A549 (cell line): Measurements from ENCODE around the gene PTPRN2. TPM values are rescaled to one million over a fixed set of nuclear protein-coding genes. Genes with fewer than 3 reads are reported as not detected.

Experiments used
- ATAC-seq, 2 experiments: fragments of 200-7000 bp in 1 of 2; fragments of >200 bp in 1 of 2; cut with Nextera tagmentation in 1 of 2; cut with Tn5 transposase in 1 of 2; 3 replicates each; pipeline versions ENCODE4 v1.8.0 to v1.9.1; 2018 to 2020; ENCODE audit warnings: mild to moderate bottlenecking in 1 of 2, moderate library complexity in 1 of 2
- CTCF ChIA-PET: fragments of 300-600 bp; sonication (Branson Sonifier 250); formaldehyde crosslinking; extraction: SDS; loops from one replicate; lab custom pipeline; 2021; ENCODE audit warnings: antibody characterized with exemption, inconsistent platforms; lab: Yijun Ruan, JAX
- POLR2A ChIA-PET: fragments of 350-600 bp; formaldehyde crosslinking; extraction: SDS; loops from one replicate; lab custom pipeline; 2021; ENCODE audit warnings: antibody characterized with exemption, inconsistent platforms; lab: Yijun Ruan, JAX
- DNase-seq, 2 experiments: peaks; one replicate each; pipeline versions ENCODE4 v3.0.0 to v3.0.0-alpha.2; 2011 to 2016; ENCODE audit warnings: low read depth in 1 of 2, low spot score in 1 of 2
- FAIRE-seq: peaks from 2 replicates; lab custom pipeline; 2011; peaks lifted over from hg19 to GRCh38; lab: Jason Lieb, UNC
- H3K27ac ChIP-seq, 2 experiments: fragments of >200 bp; sonication (Bioruptor Twin); formaldehyde crosslinking; 3 replicates each; pipeline ENCODE4 v1.5.1; 2016 to 2017
- H3K4me1 ChIP-seq: fragments of >200 bp; sonication (Bioruptor Twin); formaldehyde crosslinking; 3 replicates; pipeline ENCODE4 v1.6.1; 2016
- H3K4me2 ChIP-seq: fragments of >200 bp; sonication (Bioruptor Twin); formaldehyde crosslinking; 3 replicates; pipeline ENCODE4 v1.6.1; 2016
- H3K4me3 ChIP-seq: fragments of >200 bp; sonication (Bioruptor Twin); formaldehyde crosslinking; 3 replicates; pipeline ENCODE4 v1.5.1; 2016
- H3K9me3 ChIP-seq: fragments of >200 bp; sonication (Bioruptor Twin); formaldehyde crosslinking; 3 replicates; pipeline ENCODE4 v1.6.1; 2016
- POLR2A ChIP-seq: IDR thresholded peaks from 2 replicates; pipeline ENCODE4 v1.6.1; 2012; ENCODE audit warnings: mild to moderate bottlenecking, low read length
- RAD21 ChIP-seq, 2 experiments: fragments of >200 bp in 1 of 2; sonication (Bioruptor Twin) in 1 of 2; formaldehyde crosslinking in 1 of 2; IDR thresholded peaks in 1 of 2; conservative IDR thresholded peaks in 1 of 2; 2 replicates in 1 of 2; 3 replicates in 1 of 2; pipeline ENCODE4 v1.6.1; 2012 to 2018; ENCODE audit warnings: inconsistent platforms in 1 of 2
- RNF2 ChIP-seq: fragments of 200-600 bp; sonication (generic); IDR thresholded peaks from 2 replicates; pipeline ENCODE4 v1.6.1; 2016; ENCODE audit warnings: low read depth, mild to moderate bottlenecking, antibody characterized with exemption, moderate library complexity, borderline replicate concordance
- SMC3 ChIP-seq: fragments of >200 bp; sonication (Bioruptor Twin); formaldehyde crosslinking; IDR thresholded peaks from 3 replicates; pipeline ENCODE4 v1.6.1; 2018; ENCODE audit warnings: inconsistent platforms
- TP53 ChIP-seq: fragments of 250-450 bp; sonication (Bioruptor Pico); IDR thresholded peaks from 2 replicates; pipeline ENCODE4 v1.5.0; 2021; ENCODE audit warnings: mild to moderate bottlenecking, moderate library complexity
- ZC3H11A ChIP-seq: fragments of 450-650 bp; IDR thresholded peaks from 2 replicates; pipeline ENCODE4 v1.6.1; 2014; ENCODE audit warnings: antibody characterized with exemption, mild to moderate bottlenecking
- ZFP36 ChIP-seq: fragments of 450-650 bp; IDR thresholded peaks from 2 replicates; pipeline ENCODE4 v1.6.1; 2014; ENCODE audit warnings: borderline replicate concordance; ENCODE audit not compliant: partially characterized antibody
- ZNF302 ChIP-seq: fragments of 250-450 bp; sonication (Bioruptor Pico); IDR thresholded peaks from 2 replicates; pipeline ENCODE4 v1.9.0; 2021; ENCODE audit warnings: inconsistent platforms, mild to moderate bottlenecking, moderate library complexity
- WGBS: methylation state at CpG from one replicate; pipeline ENCODE4 v1.1.6; 2017; ENCODE audit errors: missing lambda C conversion rate; 5-methylcytosine and 5-hydroxymethylcytosine counted together
- polyA plus RNA-seq, 4 experiments: library from polyadenylated mRNA; depleted of rRNA in 3 of 4; stranded (reverse); fragments of >200 nt; fragmentation: RNase III in 1 of 4; extraction: RNeasy Plus Mini Kit Qiagen cat#74134 plus additional on column Dnase treatment in 1 of 4; gene quantifications; 2 replicates in 3 of 4; 3 replicates in 1 of 4; pipeline ENCODE4 v1.2.3, GENCODE V29; 2011 to 2017
- TF ChIP-seq, protein P1 (sequence below): fragments of >200 bp; sonication (Bioruptor Twin); formaldehyde crosslinking; IDR thresholded peaks from 3 replicates; pipeline ENCODE4 v1.5.1; 2016
- TF ChIP-seq, protein P2 (sequence below): fragments of 150-350 bp; IDR thresholded peaks from 2 replicates; pipeline ENCODE4 v1.6.1; 2014; ENCODE audit warnings: low read depth, mild to moderate bottlenecking, low read length

PTPRN2 gene
- polyA plus RNA-seq, 2 of the 4 experiments (the other 2 are of a cell fraction) = 0.41 to 1.2 TPM

DNA sequence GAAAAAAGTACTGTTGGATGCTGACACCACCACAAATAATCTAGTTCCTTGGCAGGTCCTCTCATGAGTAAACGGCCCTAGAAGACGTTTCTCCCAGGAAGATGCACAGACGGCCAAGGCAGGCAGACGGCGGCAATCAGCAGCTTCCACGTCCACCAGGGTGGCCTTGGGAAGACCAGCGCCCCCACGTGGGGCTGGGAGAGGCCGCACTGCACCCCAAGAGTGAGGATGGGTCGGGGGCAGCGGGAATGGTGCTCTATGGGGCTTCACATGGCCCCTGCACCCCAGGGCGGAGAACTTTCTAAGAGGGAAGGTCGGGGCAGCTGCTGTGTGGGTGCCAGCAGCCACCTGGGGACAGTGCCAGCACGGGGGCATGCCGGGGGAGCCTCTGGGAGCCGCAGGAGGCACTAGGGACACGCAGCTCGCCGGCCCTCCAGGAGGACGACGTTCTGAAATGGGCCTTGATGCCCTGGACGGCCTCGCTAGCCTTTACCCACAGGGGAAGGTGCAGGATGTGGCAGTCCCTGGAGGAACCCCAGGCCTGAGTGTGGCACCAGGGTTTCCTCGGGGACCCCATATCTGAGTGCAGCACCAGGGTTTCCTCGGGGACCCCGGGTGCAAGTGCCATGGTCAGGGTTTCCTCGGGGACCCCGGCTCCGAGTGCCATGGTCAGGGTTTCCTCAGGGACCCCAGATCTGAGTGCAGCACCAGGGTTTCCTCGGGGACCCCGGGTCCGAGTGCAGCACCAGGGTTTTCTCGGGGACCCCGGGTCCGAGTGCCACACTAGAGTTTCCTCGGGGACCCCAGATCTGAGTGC, 710.9 kb downstream of the PTPRN2 start:
- POLR2A ChIA-PET = no interaction called here
- no peaks in the 10 kb centered on the region for H3K9me3 ChIP-seq
- CTCF ChIA-PET = no interaction called here

DNA sequence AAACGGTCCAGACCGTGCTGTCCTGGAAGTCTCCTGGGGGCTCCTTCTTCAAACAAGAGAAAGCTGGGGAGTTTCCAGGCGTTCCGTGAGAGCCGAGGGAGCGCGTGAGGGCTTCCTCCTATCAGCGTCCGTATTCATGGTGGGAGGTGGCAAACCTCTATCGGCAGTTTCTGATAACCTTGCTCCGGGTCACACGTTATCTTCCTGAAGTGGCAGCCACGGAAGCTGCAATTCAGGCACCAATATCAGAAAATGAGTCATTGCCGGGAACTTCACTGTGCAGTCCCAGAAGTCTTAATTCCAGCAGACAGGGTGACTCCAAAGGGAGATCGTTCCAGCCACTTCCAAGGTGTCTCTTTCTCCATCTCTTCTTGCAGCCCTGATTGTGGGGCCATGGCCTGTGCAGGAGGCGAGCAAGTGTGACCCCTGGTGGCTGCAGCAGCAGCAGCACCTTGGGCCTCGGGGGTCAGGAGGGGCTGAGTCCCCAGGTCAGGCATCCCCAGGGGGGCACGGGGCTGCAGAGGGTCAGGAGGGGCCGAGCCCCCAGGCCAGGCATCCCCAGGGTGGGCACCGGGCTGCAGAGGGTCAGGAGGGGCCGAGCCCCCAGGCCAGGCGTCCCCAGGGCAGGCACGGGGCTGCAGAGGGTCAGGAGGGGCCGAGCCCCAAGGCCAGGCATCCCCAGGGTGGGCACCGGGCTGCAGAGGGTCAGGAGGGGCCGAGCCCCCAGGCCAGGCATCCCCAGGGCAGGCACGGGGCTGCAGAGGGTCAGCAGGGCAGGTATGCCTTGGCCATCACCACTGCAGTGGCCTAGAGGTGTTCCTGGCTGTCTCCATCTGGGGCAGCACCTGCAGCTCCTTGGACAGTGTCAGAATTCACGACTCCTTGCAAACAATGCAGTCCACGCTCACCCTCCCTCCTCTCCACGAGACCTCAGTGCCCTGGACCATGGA, 712.1 kb downstream of the PTPRN2 start:
- peak; percentile 38 to 43 for DNase-seq
- WGBS = 21% methylated on average over 18 of the region's 30 CpGs
- H3K4me2 ChIP-seq = peak overlapping the region; percentile 47; the same call in 2 of the 3 replicates
- H3K27ac ChIP-seq = no peak overlapping the region
- no peaks in the 10 kb centered on the region for H3K4me1 ChIP-seq
- TF ChIP-seq, protein P1, sequence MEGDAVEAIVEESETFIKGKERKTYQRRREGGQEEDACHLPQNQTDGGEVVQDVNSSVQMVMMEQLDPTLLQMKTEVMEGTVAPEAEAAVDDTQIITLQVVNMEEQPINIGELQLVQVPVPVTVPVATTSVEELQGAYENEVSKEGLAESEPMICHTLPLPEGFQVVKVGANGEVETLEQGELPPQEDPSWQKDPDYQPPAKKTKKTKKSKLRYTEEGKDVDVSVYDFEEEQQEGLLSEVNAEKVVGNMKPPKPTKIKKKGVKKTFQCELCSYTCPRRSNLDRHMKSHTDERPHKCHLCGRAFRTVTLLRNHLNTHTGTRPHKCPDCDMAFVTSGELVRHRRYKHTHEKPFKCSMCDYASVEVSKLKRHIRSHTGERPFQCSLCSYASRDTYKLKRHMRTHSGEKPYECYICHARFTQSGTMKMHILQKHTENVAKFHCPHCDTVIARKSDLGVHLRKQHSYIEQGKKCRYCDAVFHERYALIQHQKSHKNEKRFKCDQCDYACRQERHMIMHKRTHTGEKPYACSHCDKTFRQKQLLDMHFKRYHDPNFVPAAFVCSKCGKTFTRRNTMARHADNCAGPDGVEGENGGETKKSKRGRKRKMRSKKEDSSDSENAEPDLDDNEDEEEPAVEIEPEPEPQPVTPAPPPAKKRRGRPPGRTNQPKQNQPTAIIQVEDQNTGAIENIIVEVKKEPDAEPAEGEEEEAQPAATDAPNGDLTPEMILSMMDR = peak; percentile 53
- TF ChIP-seq, protein P2, sequence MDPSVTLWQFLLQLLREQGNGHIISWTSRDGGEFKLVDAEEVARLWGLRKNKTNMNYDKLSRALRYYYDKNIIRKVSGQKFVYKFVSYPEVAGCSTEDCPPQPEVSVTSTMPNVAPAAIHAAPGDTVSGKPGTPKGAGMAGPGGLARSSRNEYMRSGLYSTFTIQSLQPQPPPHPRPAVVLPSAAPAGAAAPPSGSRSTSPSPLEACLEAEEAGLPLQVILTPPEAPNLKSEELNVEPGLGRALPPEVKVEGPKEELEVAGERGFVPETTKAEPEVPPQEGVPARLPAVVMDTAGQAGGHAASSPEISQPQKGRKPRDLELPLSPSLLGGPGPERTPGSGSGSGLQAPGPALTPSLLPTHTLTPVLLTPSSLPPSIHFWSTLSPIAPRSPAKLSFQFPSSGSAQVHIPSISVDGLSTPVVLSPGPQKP = no peak
- TF ChIP-seq RAD21 (conservative IDR thresholded peaks at IDR 0.05 in 1 of 2, IDR thresholded peaks at IDR 0.05 in 1 of 2) (peak; percentile 65 to 76), SMC3 (peak; percentile 56; the same call in 2 of the 3 replicates)
- TF ChIP-seq, all 56 proteins: peak for 3
- POLR2A ChIA-PET = no interaction called here
- FAIRE-seq (no peak), ATAC-seq (peak; percentile 78 to 95)
- CTCF ChIA-PET = interaction anchor here (0.9 to 2.0 kb wide), 3 partner anchors 215 to 444 kb away, joined by 3 to 10 read pairs (median 3); no protein-coding TSS in a partner anchor
- Histone ChIP-seq H3K4me3 (no peak overlapping the region), H3K9me3 (no peaks in the 10 kb centered on the region)

More for the DNA sequence above, 710.9 kb downstream of the PTPRN2 start:
- WGBS = 10% methylated on average over 13 of the region's 36 CpGs
- no peak overlapping the region for H3K4me2 ChIP-seq
- H3K4me1 ChIP-seq = no peaks in the 10 kb centered on the region
- FAIRE-seq = no peak
- no peak overlapping the region for H3K4me3 ChIP-seq
- TF ChIP-seq ZNF302 (CRISPR knock-in tag) (no peak), TP53 (no peak)
- TF ChIP-seq, all 56 proteins: peak for 0
- DNase-seq = peak in 1 of 2 experiments; percentile 10
- H3K27ac ChIP-seq = no peak overlapping the region
- peak in 1 of 2 experiments; percentile 74; a peak in 3 of 6 replicates for ATAC-seq

DNA sequence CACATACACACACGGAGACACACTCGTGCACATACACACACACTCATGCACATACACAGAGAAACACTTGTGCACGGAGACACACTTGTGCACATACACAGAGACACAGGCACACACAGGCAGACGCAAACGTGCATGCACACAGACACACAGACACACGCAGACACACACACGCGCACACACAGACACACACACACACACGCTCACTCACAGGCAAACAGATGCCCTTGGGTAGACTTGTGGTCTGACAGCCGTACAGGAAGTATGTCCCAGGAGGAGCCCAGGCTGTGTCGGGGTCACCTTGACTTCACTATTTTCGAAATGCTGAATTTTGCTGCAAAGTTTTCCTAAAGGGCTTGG, 712.8 kb downstream of the PTPRN2 start:
- Histone ChIP-seq H3K4me2 (peak overlapping the region; percentile 47; the same call in 1 of the 3 replicates), H3K4me3 (no peak overlapping the region), H3K4me1 (no peaks in the 10 kb centered on the region), H3K9me3 (no peaks in the 10 kb centered on the region), H3K27ac (no peak overlapping the region)
- ChIA-PET CTCF (interaction anchor here (0.9 to 2.0 kb wide), 3 partner anchors 214 to 443 kb away, joined by 3 to 10 read pairs (median 3); no protein-coding TSS in a partner anchor), POLR2A (no interaction called here)
- TF ChIP-seq ZFP36 (no peak), TP53 (no peak)
- WGBS = 61% methylated on average over 12 of the region's 12 CpGs
- no peak for ATAC-seq
- no peak for FAIRE-seq
- DNase-seq = no peak

DNA sequence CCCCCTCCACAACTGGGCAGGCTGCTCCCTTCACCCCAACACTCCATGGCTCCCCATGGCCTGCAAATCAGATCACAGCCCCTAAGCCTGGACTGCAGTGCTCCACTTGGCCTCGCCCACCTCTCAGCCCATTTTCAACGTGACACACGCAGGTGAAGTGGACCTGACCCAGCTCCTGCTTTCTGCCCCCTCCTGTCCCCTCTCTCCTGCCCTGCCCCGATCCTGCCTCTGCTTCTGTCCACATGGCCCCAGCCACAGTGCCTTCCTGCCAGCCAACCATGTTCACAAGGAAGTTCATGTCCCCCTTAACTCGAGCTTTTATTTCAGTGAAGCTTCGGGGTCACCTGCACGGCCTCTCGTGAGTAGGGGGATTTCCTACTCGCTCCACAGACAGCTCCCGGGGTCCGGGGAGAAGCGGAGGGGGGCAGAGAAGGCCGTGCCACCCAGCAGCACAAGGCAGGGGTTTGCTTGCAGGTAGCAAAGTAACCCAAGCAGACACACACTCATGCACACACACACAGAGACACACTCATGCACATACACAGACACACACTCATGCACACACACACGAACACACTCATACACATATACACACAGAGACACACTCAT, 713.3 kb downstream of the PTPRN2 start:
- ATAC-seq = no peak
- no peak overlapping the region for H3K4me2 ChIP-seq
- no peak for DNase-seq
- no peak overlapping the region for H3K27ac ChIP-seq
- no peaks in the 10 kb centered on the region for H3K4me1 ChIP-seq
- no peak for FAIRE-seq
- WGBS = 52% methylated on average over 7 of the region's 14 CpGs
- no peak for TF ChIP-seq ZC3H11A
- no peak for TF ChIP-seq POLR2A
- TF ChIP-seq ZFP36 = no peak
- no peak for TF ChIP-seq RNF2
- H3K4me3 ChIP-seq = no peak overlapping the region
- POLR2A ChIA-PET = no interaction called here
- no peaks in the 10 kb centered on the region for H3K9me3 ChIP-seq
- CTCF ChIA-PET = interaction anchor here (1.4 to 2.0 kb wide), 2 partner anchors 442 to 476 kb away, joined by 5 to 10 read pairs; no protein-coding TSS in a partner anchor
